Activated effector memory CD4-positive, alpha-beta T cell treated with Interleukin-2 at 50 U/mL for 16 hours (primary cell): Measurements from ENCODE around the gene ARNT2.
"Not testable (repeated sequence)": the region's sequence is repeated elsewhere in the genome, so short reads cannot be mapped to it uniquely, and the experiment has no call there.

Source experiments
- DNase-seq: peaks from one replicate; pipeline ENCODE4 v3.0.0-alpha.2; 2020

The ARNT2 gene

DNA sequence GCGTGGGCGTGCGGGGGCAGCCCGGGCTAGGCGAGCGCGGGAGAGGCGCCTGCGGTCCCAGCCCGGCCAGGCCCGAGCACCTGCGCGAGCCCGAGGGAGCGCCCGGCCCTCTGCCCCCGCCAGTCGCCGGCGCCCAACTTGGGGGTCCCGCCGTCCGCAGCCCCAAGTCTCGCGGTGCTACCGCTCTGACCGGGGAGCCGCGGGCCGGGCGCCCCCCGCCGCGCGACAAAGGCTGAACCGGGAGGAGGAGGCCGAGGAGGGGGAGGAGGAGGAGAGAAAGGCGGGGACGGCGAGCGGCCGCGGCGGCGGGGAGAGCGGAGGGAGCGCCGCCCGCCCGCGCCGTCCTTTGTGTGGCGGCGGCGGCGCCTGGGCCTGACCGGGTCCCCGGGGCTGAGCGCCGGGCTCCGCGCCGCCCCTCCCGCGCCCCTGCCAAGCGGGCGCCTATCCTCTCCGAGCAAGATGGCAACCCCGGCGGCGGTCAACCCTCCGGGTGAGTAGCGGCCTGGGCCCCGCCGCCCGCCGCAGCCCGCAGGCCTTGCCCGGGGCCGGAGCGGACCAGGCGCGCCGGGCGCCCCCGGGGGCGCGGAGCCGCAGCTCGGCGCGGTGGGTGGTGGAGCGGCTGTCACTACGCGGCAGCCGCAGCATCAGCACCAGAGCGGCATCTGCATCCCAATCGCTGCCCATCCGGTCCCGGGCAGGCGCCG lies at the start of gene ARNT2:
Gene ARNT2, plus strand, starts transcription at position 326 of the 704 bp plus-strand sequence. Its CDS starts 134 bp downstream, at position 460.
- no peak for DNase-seq

GRCh38 chr15:80367094-80367493 lies 37.1 kb upstream of the ARNT2 start:
- no peak for DNase-seq

GRCh38 chr15:80367661-80368060 lies 36.5 kb upstream of the ARNT2 start:
- DNase-seq, result no peak

DNA sequence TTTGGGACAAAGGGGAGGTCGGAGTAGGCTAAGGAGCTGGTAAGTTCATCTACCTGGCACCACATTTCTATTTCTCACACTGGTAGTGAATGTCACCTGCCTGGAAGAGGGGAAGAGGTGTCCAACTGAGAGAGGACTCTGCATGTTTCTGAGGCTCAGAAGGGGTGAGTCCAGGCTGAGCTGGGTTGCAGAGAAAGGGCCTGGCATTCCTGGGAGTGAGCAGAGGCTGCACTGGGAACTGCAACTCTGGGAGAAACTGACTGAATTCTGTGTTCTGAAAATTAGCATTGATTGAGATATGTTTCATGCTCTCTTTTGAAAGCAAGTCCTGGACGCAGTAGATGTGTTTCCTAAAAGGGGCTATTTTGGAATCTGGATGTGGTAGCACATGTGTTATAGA lies 32.3 kb upstream of the ARNT2 start:
- DNase-seq, result no peak

- DNase-seq, result no peak
Observed at GRCh38 chr15:80374441-80374840, 29.7 kb upstream of the ARNT2 start.

DNA sequence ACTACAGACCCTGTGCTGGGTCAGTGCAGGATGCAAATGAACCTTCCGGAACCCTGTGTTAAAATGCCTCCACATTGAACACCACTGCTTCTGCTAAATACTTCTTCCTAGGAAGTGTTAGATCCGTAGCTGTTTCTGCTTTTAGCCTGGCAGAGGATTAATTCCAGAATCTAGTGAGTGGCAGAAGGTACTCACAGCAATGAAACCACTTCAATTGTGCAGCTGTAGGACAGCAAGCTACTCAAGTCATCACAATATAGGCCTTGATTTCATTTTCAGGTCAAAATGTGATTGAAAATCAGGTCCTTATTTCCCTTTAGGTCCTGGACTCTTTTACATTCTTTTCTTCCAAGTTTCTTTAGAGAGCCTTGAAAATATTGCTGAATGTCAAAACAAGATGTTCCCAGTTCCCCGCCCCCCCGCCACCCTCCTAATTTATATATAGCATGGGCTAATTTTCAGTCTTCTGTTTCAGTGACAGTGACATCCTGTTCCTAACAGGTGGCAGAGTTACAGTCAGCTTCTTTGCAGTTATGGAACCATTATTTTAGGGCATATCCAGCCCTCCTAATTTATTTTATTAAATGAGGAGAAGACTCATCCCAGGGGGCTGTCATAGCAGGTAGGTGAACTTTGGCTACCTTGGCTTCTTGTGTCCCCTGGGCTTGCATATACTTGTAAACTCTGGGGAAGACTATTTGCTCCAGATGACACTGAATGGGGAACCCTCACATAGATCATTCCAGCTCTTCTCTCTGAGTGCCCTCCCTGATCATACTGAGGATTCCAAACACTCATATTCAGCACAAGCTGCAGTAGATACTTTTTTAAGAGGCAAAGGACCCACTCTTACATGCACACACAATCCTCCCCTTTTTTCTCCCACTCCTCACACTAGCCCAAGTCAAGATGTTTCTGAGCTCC lies 28.0 kb upstream of the ARNT2 start:
- no peak for DNase-seq

- no peak for DNase-seq
Observed at GRCh38 chr15:80379693-80380092, 24.5 kb upstream of the ARNT2 start.

- no peak for DNase-seq
Observed at GRCh38 chr15:80380154-80380553, 24.0 kb upstream of the ARNT2 start.

DNA sequence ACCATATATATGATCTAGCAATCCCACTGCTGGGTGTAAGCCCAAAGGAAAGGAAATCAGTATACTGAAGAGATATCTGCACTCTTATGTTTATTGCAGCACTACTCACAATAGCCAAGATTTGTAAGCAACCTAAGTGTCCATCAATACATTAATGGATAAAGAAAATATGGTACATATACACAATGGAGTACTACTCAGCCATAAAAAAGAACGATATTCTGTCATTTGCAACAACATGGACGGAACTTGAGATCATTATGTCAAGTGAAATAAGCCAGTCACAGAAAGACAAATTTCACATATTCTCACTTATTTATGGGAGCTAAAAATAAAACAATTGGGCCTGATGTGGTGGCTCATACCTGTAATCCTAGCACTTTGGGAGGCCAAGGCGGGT lies 21.9 kb upstream of the ARNT2 start:
- DNase-seq, result no peak

DNA sequence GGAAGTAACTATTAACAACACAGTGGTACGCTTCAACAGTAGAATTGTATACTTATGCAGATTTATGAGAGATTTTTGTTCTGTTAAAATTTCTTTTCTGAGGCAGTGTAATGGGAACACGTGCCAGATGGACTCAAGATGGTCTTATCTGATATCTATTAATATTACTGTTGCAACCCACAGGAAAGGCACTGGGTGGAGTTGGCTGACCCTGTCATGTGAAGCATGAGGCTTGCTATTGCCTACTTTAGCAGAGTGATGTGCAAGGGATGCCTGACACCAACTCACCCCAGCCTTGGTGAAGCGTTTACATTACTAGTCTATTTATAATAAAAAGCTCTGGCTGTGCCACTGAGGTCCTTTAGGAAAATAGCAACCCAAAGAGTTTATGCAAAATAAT lies 19.8 kb upstream of the ARNT2 start:
- no peak for DNase-seq

DNA sequence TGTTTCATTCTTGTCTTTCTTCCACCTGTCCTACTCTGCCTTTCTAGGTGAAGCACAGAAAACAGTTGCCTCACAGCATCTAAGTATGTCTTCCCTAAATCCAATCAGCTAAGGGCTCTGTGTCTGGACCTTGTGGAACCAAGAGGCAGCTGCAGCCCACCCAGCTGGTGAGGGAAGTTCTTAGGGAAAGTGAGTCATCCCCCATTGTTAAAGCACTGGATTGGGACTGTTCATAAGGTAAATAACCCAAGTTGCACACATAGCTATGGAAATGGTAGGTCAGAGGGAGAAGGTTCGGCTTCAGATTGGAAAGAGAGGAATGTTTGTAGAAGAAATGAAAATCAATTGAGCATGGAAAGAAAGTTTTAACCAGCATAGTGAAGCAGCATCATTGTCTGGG lies 18.0 kb upstream of the ARNT2 start:
- no peak for DNase-seq

DNA sequence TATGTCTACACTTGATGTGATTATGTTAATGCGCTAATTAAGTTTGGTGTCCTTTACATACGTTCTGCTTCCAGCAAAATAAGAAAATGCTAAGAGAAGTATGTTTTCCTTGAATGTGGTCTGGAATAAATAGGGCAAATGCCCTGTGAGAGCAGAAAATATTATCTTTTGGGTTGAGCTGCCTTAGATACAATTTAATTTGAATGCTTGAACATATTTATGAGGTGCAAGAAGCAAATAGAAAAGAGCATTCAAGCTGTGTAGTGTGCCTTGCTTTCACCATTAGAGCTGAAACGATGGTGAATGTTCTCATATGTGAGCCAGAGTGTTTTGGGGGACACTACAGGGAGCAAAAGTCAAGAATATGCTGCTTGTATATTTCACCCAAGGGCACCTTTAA lies 15.9 kb upstream of the ARNT2 start:
- no peak for DNase-seq

DNA sequence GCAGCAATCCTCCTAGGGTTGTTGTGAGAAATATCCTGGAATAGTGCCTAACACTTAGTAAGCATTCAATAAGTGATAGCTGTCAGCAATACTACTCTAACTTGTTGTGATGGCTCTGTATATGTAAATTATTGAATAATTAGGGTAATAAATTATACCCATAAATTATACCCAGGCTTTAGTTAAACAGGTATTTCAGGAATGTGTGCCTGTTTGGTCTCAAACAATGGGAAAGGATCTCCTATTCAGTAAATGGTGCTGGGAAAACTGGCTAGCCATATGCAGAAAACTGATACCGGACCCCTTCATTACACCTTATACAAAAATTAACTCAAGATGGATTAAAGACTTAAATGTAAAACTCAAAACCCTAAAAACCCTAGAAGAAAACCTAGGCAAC lies 14.8 kb upstream of the ARNT2 start:
- no peak for DNase-seq

- not testable (repeated sequence) for DNase-seq
Observed at GRCh38 chr15:80390942-80391341, 13.2 kb upstream of the ARNT2 start.

GRCh38 chr15:80395616-80396015 lies 8.6 kb upstream of the ARNT2 start:
- no peak for DNase-seq

- no peak for DNase-seq
Observed at GRCh38 chr15:80396096-80396495, 8.1 kb upstream of the ARNT2 start.

GRCh38 chr15:80399508-80399907 lies 4.7 kb upstream of the ARNT2 start:
- DNase-seq, result no peak

GRCh38 chr15:80401456-80401855 lies 2.7 kb upstream of the ARNT2 start:
- no peak for DNase-seq

DNA sequence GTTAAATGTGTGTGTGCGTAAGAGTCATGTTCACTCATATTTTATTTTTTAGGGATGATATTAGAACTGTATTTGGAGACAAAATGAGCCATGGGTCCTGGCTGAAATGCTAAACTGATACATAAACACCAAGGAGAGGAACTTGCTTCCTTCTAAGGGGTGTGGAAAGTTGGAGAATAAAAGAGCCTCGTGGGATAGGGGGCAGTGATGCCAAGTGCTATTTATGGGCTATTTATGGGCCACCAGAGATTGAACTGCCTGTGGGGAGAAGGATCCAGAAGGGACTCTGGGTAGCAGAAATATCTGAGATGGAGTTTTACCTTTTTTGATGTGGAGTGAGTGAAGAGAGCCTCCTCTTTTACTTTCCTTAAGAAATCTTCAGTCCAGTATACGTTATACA lies 1.8 kb upstream of the ARNT2 start:
- no peak for DNase-seq

DNA sequence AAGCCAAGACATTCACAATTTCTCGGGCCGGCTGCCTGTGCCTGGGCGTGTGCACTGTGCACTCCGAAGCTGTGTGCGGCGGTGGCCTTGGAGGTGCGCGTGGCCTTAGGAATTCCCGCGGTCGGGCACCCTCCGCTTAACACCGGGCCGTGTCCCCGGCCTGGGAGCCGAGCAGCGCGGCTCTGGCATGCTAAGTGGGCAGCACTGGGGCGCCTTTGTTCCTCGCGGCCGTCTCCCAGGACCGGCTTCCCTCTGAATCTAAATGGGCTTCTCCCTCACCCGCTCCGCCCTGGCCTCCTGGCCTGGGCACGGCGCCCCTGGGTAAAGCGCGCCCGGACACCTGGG lies 498 bp upstream of the ARNT2 start:
- DNase-seq, result no peak

DNA sequence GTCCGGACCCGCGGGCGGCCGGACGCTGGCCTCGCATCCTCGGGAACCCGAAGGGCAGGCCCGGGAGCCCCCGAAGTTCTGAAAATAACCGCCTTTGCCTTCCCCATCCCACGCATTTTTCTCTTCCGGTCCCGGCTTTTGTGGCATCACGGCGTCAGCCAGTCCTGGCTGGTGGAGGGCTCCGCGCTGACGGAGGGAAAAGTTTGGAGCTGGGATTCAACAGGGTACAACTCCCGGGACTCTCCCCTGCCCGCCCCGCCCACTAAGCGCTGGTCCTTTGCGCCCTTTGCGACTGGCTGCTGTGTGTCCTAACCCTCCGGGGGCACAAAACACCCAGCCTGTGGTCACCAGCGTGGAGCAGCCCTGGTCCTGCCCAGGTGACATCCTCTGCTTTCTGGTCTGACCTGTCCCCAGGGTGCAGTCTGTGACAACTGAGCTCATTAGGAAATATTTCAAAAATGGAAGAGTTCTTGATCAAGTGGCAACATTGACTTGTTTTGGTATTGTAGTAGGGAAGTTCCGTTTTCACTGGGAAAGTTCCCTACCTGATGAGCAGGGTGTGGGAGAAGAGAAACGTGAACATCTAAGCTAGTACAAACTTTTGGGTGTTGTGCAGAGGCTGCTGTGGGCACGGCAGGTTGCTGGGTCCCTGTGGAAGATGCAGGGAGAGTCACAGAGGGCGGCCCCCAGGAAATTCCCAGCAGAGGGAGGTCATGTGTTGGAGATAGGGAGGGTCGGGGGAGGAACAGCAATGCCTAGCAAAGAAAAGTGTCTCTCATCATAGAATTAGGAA lies 775 bp downstream of the ARNT2 start:
- no peak for DNase-seq

DNA sequence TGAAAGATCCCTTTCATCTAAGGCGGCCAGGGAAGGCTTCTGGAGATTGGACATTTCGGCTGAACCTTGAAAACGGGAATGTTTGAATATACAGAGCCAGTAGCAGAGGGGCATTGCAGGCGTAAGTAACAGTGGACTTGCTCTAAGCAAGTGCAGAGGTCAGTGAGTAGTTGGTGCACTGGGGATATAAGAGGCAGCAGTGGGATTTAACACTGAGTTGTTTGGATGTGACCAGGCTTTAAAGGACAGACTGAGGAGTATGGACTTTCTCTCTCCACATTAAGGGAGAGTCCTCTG lies 1.3 kb downstream of the ARNT2 start:
- no peak for DNase-seq

GRCh38 chr15:80405970-80406369 lies 1.8 kb downstream of the ARNT2 start:
- no peak for DNase-seq

DNA sequence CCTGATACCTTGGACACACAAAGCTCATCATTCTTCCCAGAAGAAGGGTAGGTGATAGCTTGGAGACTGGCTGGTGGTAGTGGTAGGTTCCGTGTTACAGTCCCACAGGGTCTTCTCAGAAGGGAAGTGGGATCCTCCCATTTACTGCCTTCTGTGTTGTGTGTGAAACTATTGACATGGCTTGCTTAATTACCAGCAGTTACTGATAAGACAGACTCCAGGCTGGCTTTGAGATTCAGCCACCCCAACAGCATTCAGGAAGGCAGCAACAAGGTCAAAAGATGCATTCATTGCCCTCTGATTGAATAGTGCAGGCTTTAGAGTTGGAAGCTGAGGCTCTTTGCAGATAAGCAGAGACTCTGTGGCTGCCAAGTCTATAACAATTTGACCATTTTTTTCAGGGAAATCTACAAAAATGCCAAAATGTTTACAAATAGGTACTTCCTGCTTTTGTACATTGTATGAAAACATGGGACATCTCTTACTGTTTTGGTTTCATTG lies 7.7 kb downstream of the ARNT2 start:
- DNase-seq, result no peak
